B cell (primary cell): ENCODE results near the gene NWD2. TPM values are rescaled to one million over a fixed set of nuclear protein-coding genes. Genes with fewer than 3 reads are reported as not detected.

ENCODE experiments used
- ATAC-seq: fragments of 200-7000 bp; cut with Tn5 transposase; one replicate; pipeline ENCODE4 v1.10.0; 2021; ENCODE audit warnings: low read depth, mild to moderate bottlenecking, moderate number of reproducible peaks, moderate library complexity
- CTCF ChIA-PET: fragments of 350-600 bp; sonication (Branson Sonifier 250); formaldehyde crosslinking; loops from one replicate; lab custom pipeline; 2021; ENCODE audit warnings: antibody characterized with exemption, inconsistent platforms; lab: Charles Lee
- POLR2A ChIA-PET: fragments of 350-600 bp; sonication (Branson Sonifier 250); formaldehyde crosslinking; loops from one replicate; lab custom pipeline; 2021; ENCODE audit warnings: antibody characterized with exemption; lab: Charles Lee
- DNase-seq: peaks from one replicate; pipeline ENCODE4 v3.0.0; 2013
- H2AFZ ChIP-seq: 2 replicates; pipeline ENCODE4 v1.6.1; 2012; ENCODE audit warnings: mild to moderate bottlenecking, low read depth, low read length; ENCODE audit not compliant: insufficient read depth, poor library complexity, severe bottlenecking
- H3K27ac ChIP-seq, 2 donors: 1 replicate in 1 of 2; 2 replicates in 1 of 2; pipeline ENCODE4 v1.5.1; 2012 to 2013; ENCODE audit warnings: low read length in 2 of 2, mild to moderate bottlenecking in 2 of 2, moderate library complexity in 1 of 2
- H3K27me3 ChIP-seq, 4 experiments: fragments of 200-600 bp in 1 of 4; sonication (generic) in 1 of 4; replicated peaks in 1 of 4; 1 replicate in 2 of 4; 2 replicates in 2 of 4; pipeline versions ENCODE4 v1.6.1 to v1.7.0; 2013 to 2016; ENCODE audit warnings: low read length in 3 of 4, mild to moderate bottlenecking in 2 of 4, mixed read lengths in 1 of 4, moderate library complexity in 1 of 4; ENCODE audit not compliant: insufficient read depth in 4 of 4, control insufficient read depth in 3 of 4; ENCODE audit errors: control extremely low read depth in 1 of 4
- H3K36me3 ChIP-seq, 2 experiments: replicated peaks in 1 of 2; 1 replicate in 1 of 2; 2 replicates in 1 of 2; pipeline versions ENCODE4 v1.6.1 to v1.7.1; 2013; ENCODE audit warnings: low read length in 1 of 2; ENCODE audit not compliant: insufficient read depth in 2 of 2, control insufficient read depth in 1 of 2; ENCODE audit errors: control extremely low read depth in 1 of 2, extremely low read depth in 1 of 2
- H3K4me1 ChIP-seq, 2 donors: fragments of 200-600 bp in 1 of 2; sonication (generic) in 1 of 2; 1 replicate in 1 of 2; 2 replicates in 1 of 2; pipeline versions ENCODE4 v1.5.1 to v1.6.1; 2013 to 2017; ENCODE audit warnings: low read length in 2 of 2; ENCODE audit not compliant: control insufficient read depth in 2 of 2, insufficient read depth in 2 of 2
- H3K4me2 ChIP-seq: replicated peaks from 2 replicates; pipeline ENCODE3; 2012; ENCODE audit warnings: mild to moderate bottlenecking, low read depth, low read length; ENCODE audit not compliant: poor library complexity, severe bottlenecking
- H3K4me3 ChIP-seq, 5 experiments: fragments of 200-600 bp in 1 of 5; sonication (generic) in 1 of 5; 1 replicate in 3 of 5; 2 replicates in 2 of 5; pipeline versions ENCODE4 v1.5.1 to v1.7.0; 2011 to 2016; ENCODE audit warnings: low read length in 4 of 5, mild to moderate bottlenecking in 4 of 5, low read depth in 2 of 5, control low read depth in 1 of 5, moderate library complexity in 1 of 5; ENCODE audit not compliant: insufficient read depth in 1 of 5; ENCODE audit errors: control extremely low read depth in 1 of 5, extremely low read depth in 1 of 5
- H3K79me2 ChIP-seq: fragments of 200-600 bp; sonication (generic); one replicate; pipeline ENCODE4 v1.6.0; 2016; ENCODE audit warnings: low read length; ENCODE audit not compliant: control insufficient read depth, insufficient read depth
- H3K9ac ChIP-seq: fragments of 200-600 bp; sonication (generic); 2 replicates; pipeline ENCODE4 v1.6.1; 2017; ENCODE audit warnings: mild to moderate bottlenecking, low read length, moderate library complexity
- H3K9me3 ChIP-seq, 3 donors: one replicate each; pipeline versions ENCODE4 v1.6.1 to v1.7.1; 2013; ENCODE audit warnings: low read length in 2 of 3; ENCODE audit not compliant: control insufficient read depth in 2 of 3, insufficient read depth in 1 of 3; ENCODE audit errors: control extremely low read depth in 1 of 3
- H4K20me1 ChIP-seq: 2 replicates; pipeline ENCODE4 v1.6.0; 2012; ENCODE audit warnings: mild to moderate bottlenecking, low read length; ENCODE audit not compliant: insufficient read depth, control insufficient read depth, poor library complexity, severe bottlenecking
- H3K27ac Mint-ChIP-seq: one replicate; pipeline ENCODE4 v1.8.0; 2021; ENCODE audit warnings: mixed read lengths
- H3K27me3 Mint-ChIP-seq: one replicate; pipeline ENCODE4 v1.8.0; 2021; ENCODE audit warnings: mixed read lengths
- H3K4me1 Mint-ChIP-seq: one replicate; pipeline ENCODE4 v1.8.0; 2021; ENCODE audit warnings: mixed read lengths
- H3K4me3 Mint-ChIP-seq: one replicate; pipeline ENCODE4 v1.8.0; 2021; ENCODE audit warnings: mixed read lengths
- H3K9me3 Mint-ChIP-seq: one replicate; pipeline ENCODE4 v1.8.0; 2022; ENCODE audit warnings: mixed read lengths; ENCODE audit not compliant: insufficient read depth
- EZH2 ChIP-seq: IDR thresholded peaks from 2 replicates; pipeline ENCODE4 v1.6.1; 2012; ENCODE audit warnings: borderline replicate concordance, low read depth, mild to moderate bottlenecking, moderate library complexity, low read length; ENCODE audit not compliant: insufficient read depth, poor library complexity, severe bottlenecking
- WGBS: methylation state at CpG from one replicate; pipeline ENCODE4 v1.1.5; 2013; ENCODE audit warnings: missing lambda C conversion rate; ENCODE audit not compliant: insufficient coverage; 5-methylcytosine and 5-hydroxymethylcytosine counted together
- intact Hi-C: fragments of 100-400 bp; cut with micrococcal nuclease; formaldehyde crosslinking; loops from one replicate; pipeline ENCODE4 v1.10.0; 2022
- polyA plus RNA-seq: library from polyadenylated mRNA; depleted of rRNA; stranded (reverse); fragments of >200 nt; gene quantifications from 2 replicates; pipeline ENCODE4 v1.2.3, GENCODE V29; 2012
- total RNA-seq, 2 donors: library from RNA; stranded (reverse); fragments of 120-200 nt in 1 of 2; gene quantifications; 1 replicate in 1 of 2; 2 replicates in 1 of 2; pipeline versions ENCODE4 v1.2.3 to v1.2.4, GENCODE V29; 2013 to 2022
- TF ChIP-seq, protein P1 (sequence below): fragments of 200-600 bp; IDR thresholded peaks from one replicate; pipeline ENCODE4 v1.8.0; 2022; ENCODE audit warnings: antibody characterized with exemption, mild to moderate bottlenecking

NWD2 gene
- total and polyA plus RNA-seq, 2 donors (not counting 1 experiment from before 2014, with no cell fraction given): not detected

DNA sequence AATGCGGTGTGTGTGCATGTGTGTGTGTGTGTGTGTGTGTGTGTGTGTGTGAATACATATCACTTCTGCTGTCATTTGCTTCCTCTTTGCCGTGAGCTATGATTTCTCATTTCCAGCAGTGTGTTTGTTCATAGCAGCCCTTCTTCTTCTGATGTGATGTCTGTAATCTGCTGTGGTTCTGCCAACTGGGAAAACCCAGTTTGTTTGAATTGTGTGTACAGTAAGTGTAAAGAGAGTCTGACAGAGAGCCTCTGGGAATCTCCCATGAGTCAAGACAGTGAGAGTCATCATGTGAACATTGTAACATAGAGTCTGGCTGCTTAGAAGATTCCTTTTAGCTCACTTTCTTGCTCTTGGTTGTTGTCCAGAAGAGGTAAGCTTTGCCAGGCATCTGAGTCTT, 8.4 kb upstream of the NWD2 start:
- Histone ChIP-seq H3K27me3 (peaks cover 0 to 1% (median 0%) of the 10 kb centered on the region in 4 experiments), H3K4me2 (no peak overlapping the region), H3K4me1 (no peaks in the 10 kb centered on the region), H3K27ac (no peak overlapping the region), H3K79me2 (no peaks in the 10 kb centered on the region), H4K20me1 (no peaks in the 10 kb centered on the region), H3K9ac (no peak overlapping the region), H3K4me3 (no peak overlapping the region), H3K36me3 (no peaks in the 10 kb centered on the region), H2AFZ (no peak overlapping the region), H3K9me3 (no peaks in the 10 kb centered on the region)
- Mint-ChIP-seq H3K4me3 (no peak overlapping the region), H3K9me3 (no peaks in the 10 kb centered on the region), H3K27me3 (peaks cover 22% of the 10 kb centered on the region), H3K27ac (no peak overlapping the region), H3K4me1 (no peaks in the 10 kb centered on the region)
- POLR2A ChIA-PET: no interaction called here
- DNase-seq: no peak
- no peak for TF ChIP-seq EZH2
- TF ChIP-seq, protein P1, sequence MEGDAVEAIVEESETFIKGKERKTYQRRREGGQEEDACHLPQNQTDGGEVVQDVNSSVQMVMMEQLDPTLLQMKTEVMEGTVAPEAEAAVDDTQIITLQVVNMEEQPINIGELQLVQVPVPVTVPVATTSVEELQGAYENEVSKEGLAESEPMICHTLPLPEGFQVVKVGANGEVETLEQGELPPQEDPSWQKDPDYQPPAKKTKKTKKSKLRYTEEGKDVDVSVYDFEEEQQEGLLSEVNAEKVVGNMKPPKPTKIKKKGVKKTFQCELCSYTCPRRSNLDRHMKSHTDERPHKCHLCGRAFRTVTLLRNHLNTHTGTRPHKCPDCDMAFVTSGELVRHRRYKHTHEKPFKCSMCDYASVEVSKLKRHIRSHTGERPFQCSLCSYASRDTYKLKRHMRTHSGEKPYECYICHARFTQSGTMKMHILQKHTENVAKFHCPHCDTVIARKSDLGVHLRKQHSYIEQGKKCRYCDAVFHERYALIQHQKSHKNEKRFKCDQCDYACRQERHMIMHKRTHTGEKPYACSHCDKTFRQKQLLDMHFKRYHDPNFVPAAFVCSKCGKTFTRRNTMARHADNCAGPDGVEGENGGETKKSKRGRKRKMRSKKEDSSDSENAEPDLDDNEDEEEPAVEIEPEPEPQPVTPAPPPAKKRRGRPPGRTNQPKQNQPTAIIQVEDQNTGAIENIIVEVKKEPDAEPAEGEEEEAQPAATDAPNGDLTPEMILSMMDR: no peak
- intact Hi-C loops: no loop called here
- no peak for ATAC-seq
- 56% methylated on average over 1 of the region's 2 CpGs for WGBS
- CTCF ChIA-PET: no interaction called here

DNA sequence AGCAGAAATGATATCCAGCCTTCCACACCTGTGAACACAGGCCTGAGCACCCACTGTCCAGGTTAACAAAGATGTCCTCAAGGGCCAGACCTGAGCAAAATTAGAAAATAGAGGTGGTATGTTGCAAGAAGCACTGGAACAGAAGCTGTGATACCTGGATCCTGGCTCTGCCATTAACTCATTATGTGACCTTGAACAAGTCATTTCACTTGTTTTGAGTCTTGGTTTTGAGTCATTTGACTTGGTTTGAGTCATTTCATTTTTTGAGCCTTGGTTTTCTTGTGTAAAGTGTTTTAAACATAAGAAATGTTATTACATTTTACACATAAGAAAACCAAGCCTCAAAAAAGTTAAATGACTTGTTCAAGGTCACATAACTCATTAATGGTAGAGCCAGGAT, 2.9 kb upstream of the NWD2 start:
- H3K4me2 ChIP-seq: no peak overlapping the region
- H3K27me3 ChIP-seq: peaks cover 0 to 26% (median 11%) of the 10 kb centered on the region in 4 experiments
- no peak overlapping the region for H2AFZ ChIP-seq
- Mint-ChIP-seq H3K4me3 (no peak overlapping the region), H3K9me3 (no peaks in the 10 kb centered on the region), H3K4me1 (no peaks in the 10 kb centered on the region), H3K27me3 (peaks cover 43% of the 10 kb centered on the region), H3K27ac (no peak overlapping the region)
- H3K79me2 ChIP-seq: no peaks in the 10 kb centered on the region
- intact Hi-C loops: no loop called here
- peaks cover 0 to 6% (median 0%) of the 10 kb centered on the region in 3 donors for H3K9me3 ChIP-seq
- H3K36me3 ChIP-seq: no peaks in the 10 kb centered on the region
- ATAC-seq (no peak), DNase-seq (no peak)
- CTCF ChIA-PET: no interaction called here
- no peak overlapping the region for H3K4me3 ChIP-seq
- no peaks in the 10 kb centered on the region for H4K20me1 ChIP-seq
- POLR2A ChIA-PET: no interaction called here
- no peaks in the 10 kb centered on the region for H3K4me1 ChIP-seq
- H3K27ac ChIP-seq: no peak overlapping the region
- H3K9ac ChIP-seq: no peak overlapping the region
- TF ChIP-seq, protein P1: no peak
